Neuronal stem cell (in vitro differentiated cells): ENCODE measurements around the gene NXN.

Source experiments
- DNase-seq: peaks from one replicate; pipeline ENCODE4 v3.0.0-alpha.2; 2013; ENCODE audit warnings: low spot score
- H2AFZ ChIP-seq: one replicate; pipeline ENCODE4 v1.6.1; 2013; ENCODE audit warnings: mild to moderate bottlenecking, low read length, inconsistent platforms
- H2AK5ac ChIP-seq: 2 replicates; pipeline ENCODE4 v1.6.1; 2013; ENCODE audit warnings: low read depth, mild to moderate bottlenecking, inconsistent platforms, low read length, moderate library complexity, mixed read lengths
- H2BK120ac ChIP-seq: 2 replicates; pipeline ENCODE4 v1.6.1; 2013; ENCODE audit warnings: low read depth, mild to moderate bottlenecking, inconsistent platforms, low read length, moderate library complexity, mixed read lengths
- H2BK12ac ChIP-seq: one replicate; pipeline ENCODE4 v1.6.1; 2013; ENCODE audit warnings: low read length, inconsistent platforms
- H2BK15ac ChIP-seq: 2 replicates; pipeline ENCODE4 v1.6.1; 2013; ENCODE audit warnings: mild to moderate bottlenecking, low read length, inconsistent platforms, mixed read lengths
- H2BK5ac ChIP-seq: one replicate; pipeline ENCODE4 v1.6.1; 2013; ENCODE audit warnings: inconsistent platforms, mild to moderate bottlenecking, low read length, moderate library complexity
- H3K14ac ChIP-seq: one replicate; pipeline ENCODE4 v1.6.1; 2013; ENCODE audit warnings: low read length, inconsistent platforms
- H3K18ac ChIP-seq: 2 replicates; pipeline ENCODE4 v1.6.1; 2013; ENCODE audit warnings: low read length, inconsistent platforms
- H3K23ac ChIP-seq: 2 replicates; pipeline ENCODE4 v1.6.1; 2013; ENCODE audit warnings: low read depth, mild to moderate bottlenecking, mixed read lengths, low read length, inconsistent platforms; ENCODE audit not compliant: poor library complexity
- H3K27ac ChIP-seq: replicated peaks from 3 replicates; pipeline ENCODE4 v1.5.1; 2013; ENCODE audit warnings: low read length, inconsistent platforms
- H3K27me3 ChIP-seq, 3 experiments: 2 replicates each; pipeline ENCODE4 v1.6.1; 2013; ENCODE audit warnings: low read length in 3 of 3, mild to moderate bottlenecking in 2 of 3, inconsistent platforms in 1 of 3, low read depth in 1 of 3, mixed read lengths in 1 of 3, moderate library complexity in 1 of 3; ENCODE audit not compliant: control insufficient read depth in 3 of 3, insufficient read depth in 3 of 3
- H3K36me3 ChIP-seq, 2 donors: replicated peaks in 1 of 2; 2 replicates each; pipeline ENCODE4 v1.6.1; 2013; ENCODE audit warnings: low read length in 2 of 2; ENCODE audit not compliant: control insufficient read depth in 2 of 2, insufficient read depth in 2 of 2
- H3K4ac ChIP-seq: 2 replicates; pipeline ENCODE4 v1.6.1; 2013; ENCODE audit warnings: inconsistent platforms, mild to moderate bottlenecking, low read length, moderate library complexity
- H3K4me1 ChIP-seq, 2 donors: 1 replicate in 1 of 2; 2 replicates in 1 of 2; pipeline ENCODE4 v1.6.1; 2013; ENCODE audit warnings: low read length in 2 of 2, low read depth in 1 of 2; ENCODE audit not compliant: control insufficient read depth in 2 of 2, insufficient read depth in 1 of 2
- H3K4me2 ChIP-seq: one replicate; pipeline ENCODE4 v1.6.1; 2013; ENCODE audit warnings: mild to moderate bottlenecking, low read length, inconsistent platforms; ENCODE audit not compliant: insufficient read depth, poor library complexity, severe bottlenecking
- H3K4me3 ChIP-seq, 2 donors: 2 replicates each; pipeline ENCODE4 v1.5.1; 2013; ENCODE audit warnings: low read length in 2 of 2, mild to moderate bottlenecking in 2 of 2, inconsistent platforms in 1 of 2, moderate library complexity in 1 of 2
- H3K79me1 ChIP-seq: one replicate; pipeline ENCODE4 v1.6.1; 2013; ENCODE audit warnings: low read depth, mild to moderate bottlenecking, inconsistent platforms, low read length, moderate library complexity
- H3K9ac ChIP-seq: one replicate; pipeline ENCODE4 v1.6.1; 2013; ENCODE audit warnings: mild to moderate bottlenecking, low read depth, low read length, inconsistent platforms; ENCODE audit not compliant: poor library complexity
- H3K9me3 ChIP-seq, 2 donors: replicated peaks in 1 of 2; 2 replicates each; pipeline versions ENCODE3 to v1.6.1; 2013; ENCODE audit warnings: low read length in 2 of 2, mild to moderate bottlenecking in 2 of 2, inconsistent platforms in 1 of 2, low read depth in 1 of 2, mixed read lengths in 1 of 2, moderate library complexity in 1 of 2; ENCODE audit not compliant: control insufficient read depth in 2 of 2, insufficient read depth in 1 of 2
- H4K8ac ChIP-seq: one replicate; pipeline ENCODE4 v1.6.1; 2013; ENCODE audit warnings: low read depth, mild to moderate bottlenecking, inconsistent platforms, low read length, moderate library complexity
- H4K91ac ChIP-seq: one replicate; pipeline ENCODE4 v1.6.1; 2013; ENCODE audit warnings: low read length, low read depth, mild to moderate bottlenecking, inconsistent platforms; ENCODE audit not compliant: poor library complexity
- WGBS, 2 donors: extraction: QIAGEN DNeasy Blood & Tissue Kit; methylation state at CpG; one replicate each; pipeline ENCODE4 v1.1.7; 2013; ENCODE audit warnings: missing lambda C conversion rate in 2 of 2, mixed read lengths in 1 of 2; ENCODE audit not compliant: insufficient read length in 2 of 2, insufficient replicate concordance in 1 of 2; ENCODE audit errors: extremely low coverage in 2 of 2; 5-methylcytosine and 5-hydroxymethylcytosine counted together

NXN gene

GRCh38 chr17:752620-753219, 226.9 kb downstream of the NXN start:
- Histone ChIP-seq H3K27ac (no peak overlapping the region), H3K4me2 (peak overlapping the region; percentile 63), H3K9me3 (peaks cover 10 to 18% of the 10 kb centered on the region in 2 donors), H2BK120ac (peak overlapping the region; percentile 13), H3K23ac (peak overlapping the region; percentile 74), H2BK12ac (no peak overlapping the region), H3K9ac (peak overlapping the region; percentile 37), H3K14ac (peak overlapping the region; percentile 72), H2AFZ (peak overlapping the region; percentile 95), H3K4me3 (peak overlapping the region; percentile 69 to 72), H3K79me1 (peaks cover 12% of the 10 kb centered on the region), H3K18ac (peak overlapping the region; percentile 99), H3K4ac (peak overlapping the region; percentile 29), H3K27me3 (no peaks in the 10 kb centered on the region), H4K91ac (peak overlapping the region; percentile 47), H2BK5ac (peak overlapping the region; percentile 83), H3K36me3 (peaks cover 16 to 42% of the 10 kb centered on the region in 2 donors), H4K8ac (no peak overlapping the region), H2AK5ac (peak overlapping the region; percentile 65), H3K4me1 (peaks cover 5 to 6% of the 10 kb centered on the region in 2 donors), H2BK15ac (peak overlapping the region; percentile 65)
- DNase-seq = no peak
- no CpG with 5 or more reads among the region's 43 CpGs for WGBS, 2 donors

GRCh38 chr17:752002-752619, 227.5 kb downstream of the NXN start, which contains the start of gene GEMIN4:
GEMIN4 (minus strand) TSS chr17:752264; CDS start chr17:752142, 122 bp downstream.
- no peak within 1 kb of the TSS for H3K27ac ChIP-seq
- DNase-seq = peak; percentile 90
- H3K79me1 ChIP-seq = peaks cover 16% of the 10 kb centered on the region
- H2BK12ac ChIP-seq = peak within 1 kb of the TSS; percentile 7
- peak within 1 kb of the TSS; percentile 53 for H3K4ac ChIP-seq
- peak within 1 kb of the TSS; percentile 74 for H3K23ac ChIP-seq
- H3K4me3 ChIP-seq = peak within 1 kb of the TSS; percentile 72 to 94
- H3K18ac ChIP-seq = peak within 1 kb of the TSS; percentile 99
- H4K91ac ChIP-seq = peak within 1 kb of the TSS; percentile 47
- H3K36me3 ChIP-seq = peaks cover 21 to 42% of the 10 kb centered on the region in 2 donors
- H3K9ac ChIP-seq = peak within 1 kb of the TSS; percentile 98
- WGBS, 2 donors = no CpG with 5 or more reads among the region's 87 CpGs
- H3K14ac ChIP-seq = peak within 1 kb of the TSS; percentile 72
- H2AK5ac ChIP-seq = peak within 1 kb of the TSS; percentile 88
- H2BK15ac ChIP-seq = peak within 1 kb of the TSS; percentile 65
- H3K4me1 ChIP-seq = peaks cover 5 to 6% of the 10 kb centered on the region in 2 donors
- peak within 1 kb of the TSS; percentile 83 for H2BK5ac ChIP-seq
- H3K9me3 ChIP-seq = peaks cover 13 to 19% of the 10 kb centered on the region in 2 donors
- peak within 1 kb of the TSS; percentile 95 for H2AFZ ChIP-seq
- H4K8ac ChIP-seq = peak within 1 kb of the TSS; percentile 45
- peak within 1 kb of the TSS; percentile 80 for H3K4me2 ChIP-seq
- H2BK120ac ChIP-seq = peak within 1 kb of the TSS; percentile 52
- H3K27me3 ChIP-seq = no peaks in the 10 kb centered on the region

- peaks cover 23 to 42% of the 10 kb centered on the region in 2 donors for H3K36me3 ChIP-seq
- no CpG with 5 or more reads among the region's 49 CpGs for WGBS, 2 donors
- DNase-seq = peak; percentile 29
These were observed 228.1 kb downstream of the NXN start for GRCh38 chr17:751269-752001.

More at GRCh38 chr17:751269-752001, 228.1 kb downstream of the NXN start:
- Histone ChIP-seq H2BK5ac (peak overlapping the region; percentile 22), H2AFZ (peak overlapping the region; percentile 95), H2BK15ac (no peak overlapping the region), H2BK120ac (peak overlapping the region; percentile 52), H3K27me3 (no peaks in the 10 kb centered on the region), H3K4me2 (peak overlapping the region; percentile 80), H4K8ac (peak overlapping the region; percentile 45), H3K79me1 (peaks cover 19% of the 10 kb centered on the region), H2AK5ac (peak overlapping the region; percentile 88), H4K91ac (no peak overlapping the region), H2BK12ac (peak overlapping the region; percentile 7), H3K9me3 (peaks cover 16 to 19% of the 10 kb centered on the region in 2 donors), H3K23ac (peak overlapping the region; percentile 74), H3K4me3 (peak overlapping the region; percentile 72 to 94), H3K4ac (peak overlapping the region; percentile 53), H3K9ac (peak overlapping the region; percentile 98), H3K14ac (peak overlapping the region; percentile 72), H3K27ac (no peak overlapping the region), H3K18ac (peak overlapping the region; percentile 96), H3K4me1 (peaks cover 5 to 6% of the 10 kb centered on the region in 2 donors)
